HepG2 (cell line): ENCODE data around the gene DNASE1L2.

Experiments used
- MTA3 ChIP-seq: sonication (generic); formaldehyde crosslinking; IDR thresholded peaks from 2 replicates; pipeline ENCODE4 v1.4.0; 2020; ENCODE audit warnings: missing genetic modification reagents
- PHB2 ChIP-seq: fragments of 450-650 bp; IDR thresholded peaks from 2 replicates; pipeline ENCODE4 v1.6.1; 2018; ENCODE audit not compliant: partially characterized antibody
- SIN3A ChIP-seq: IDR thresholded peaks from 2 replicates; pipeline ENCODE4 v1.6.1; 2011; ENCODE audit warnings: low read depth, mild to moderate bottlenecking, control low read depth, low read length, borderline replicate concordance
- SUZ12 ChIP-seq: fragments of 150-350 bp; IDR thresholded peaks from 2 replicates; pipeline ENCODE4 v1.6.1; 2014; ENCODE audit warnings: low read depth, low read length
- ZFX ChIP-seq: sonication (generic); formaldehyde crosslinking; IDR thresholded peaks from 2 replicates; pipeline ENCODE4 v1.4.0; 2020; ENCODE audit warnings: mild to moderate bottlenecking, low read depth, missing genetic modification reagents, moderate library complexity
- ZNF207 ChIP-seq: fragments of 450-650 bp; IDR thresholded peaks from 2 replicates; pipeline ENCODE4 v1.6.1; 2016; ENCODE audit warnings: antibody characterized with exemption, borderline replicate concordance
- ZNF274 ChIP-seq: sonication (generic); formaldehyde crosslinking; IDR thresholded peaks from 2 replicates; pipeline ENCODE4 v1.5.1; 2020; ENCODE audit warnings: mild to moderate bottlenecking, missing genetic modification reagents
- TF ChIP-seq, protein P1 (sequence below): sonication (generic); formaldehyde crosslinking; IDR thresholded peaks from 2 replicates; pipeline ENCODE4 v1.5.0; 2020; ENCODE audit warnings: mild to moderate bottlenecking, missing genetic modification reagents, moderate library complexity

DNA sequence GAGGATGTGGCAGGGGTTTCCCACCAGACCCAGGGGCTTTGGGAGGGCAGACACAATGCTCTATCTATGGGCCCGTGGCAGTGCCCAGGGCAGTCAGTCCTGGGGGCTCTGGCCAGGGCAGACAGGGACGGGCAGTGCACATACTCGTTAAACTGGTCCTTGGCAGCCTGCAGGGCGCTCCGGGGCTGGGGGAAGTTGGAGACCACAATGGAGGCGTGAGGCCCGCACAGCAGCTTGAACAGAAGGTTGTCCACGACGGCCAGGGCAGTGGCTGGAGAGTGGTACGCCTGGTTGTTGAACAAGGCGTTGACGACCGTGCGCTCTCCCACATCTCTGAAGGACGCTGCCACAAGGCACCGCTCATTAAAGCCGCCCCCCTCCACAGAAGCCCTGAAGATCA lies 50.3 kb downstream of the DNASE1L2 start:
- no peak for TF ChIP-seq SUZ12
- no peak for TF ChIP-seq ZNF274 (CRISPR knock-in tag)
- TF ChIP-seq ZNF207 = no peak
- no peak for TF ChIP-seq ZFX (CRISPR knock-in tag)
- TF ChIP-seq PHB2 = no peak
- no peak for TF ChIP-seq SIN3A
- TF ChIP-seq MTA3 (CRISPR knock-in tag) = no peak
- TF ChIP-seq, protein P1, sequence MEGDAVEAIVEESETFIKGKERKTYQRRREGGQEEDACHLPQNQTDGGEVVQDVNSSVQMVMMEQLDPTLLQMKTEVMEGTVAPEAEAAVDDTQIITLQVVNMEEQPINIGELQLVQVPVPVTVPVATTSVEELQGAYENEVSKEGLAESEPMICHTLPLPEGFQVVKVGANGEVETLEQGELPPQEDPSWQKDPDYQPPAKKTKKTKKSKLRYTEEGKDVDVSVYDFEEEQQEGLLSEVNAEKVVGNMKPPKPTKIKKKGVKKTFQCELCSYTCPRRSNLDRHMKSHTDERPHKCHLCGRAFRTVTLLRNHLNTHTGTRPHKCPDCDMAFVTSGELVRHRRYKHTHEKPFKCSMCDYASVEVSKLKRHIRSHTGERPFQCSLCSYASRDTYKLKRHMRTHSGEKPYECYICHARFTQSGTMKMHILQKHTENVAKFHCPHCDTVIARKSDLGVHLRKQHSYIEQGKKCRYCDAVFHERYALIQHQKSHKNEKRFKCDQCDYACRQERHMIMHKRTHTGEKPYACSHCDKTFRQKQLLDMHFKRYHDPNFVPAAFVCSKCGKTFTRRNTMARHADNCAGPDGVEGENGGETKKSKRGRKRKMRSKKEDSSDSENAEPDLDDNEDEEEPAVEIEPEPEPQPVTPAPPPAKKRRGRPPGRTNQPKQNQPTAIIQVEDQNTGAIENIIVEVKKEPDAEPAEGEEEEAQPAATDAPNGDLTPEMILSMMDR (CRISPR knock-in tag) = no peak
